IMR-90 (cell line): Measurements from ENCODE around the gene DALRD3. TPM values are rescaled to one million over a fixed set of nuclear protein-coding genes. Genes with fewer than 3 reads are reported as not detected.
A peak's percentile ranks its signal among the peaks of the same experiment; 100 is the strongest.

ENCODE experiments used
- ATAC-seq: fragments of 200-7000 bp; cut with Tn5 transposase; 2 replicates; pipeline ENCODE4 v1.9.1; 2020; ENCODE audit warnings: low read depth, mild to moderate bottlenecking, moderate library complexity
- BruUV-seq: library from RNA; stranded (reverse); fragments of 400-500 nt; replicated peaks from 2 replicates; lab custom pipeline; 2021; lab: Mats Ljungman, UMichigan
- CTCF ChIA-PET: fragments of 300-600 bp; formaldehyde crosslinking; extraction: SDS; loops from one replicate; lab custom pipeline; 2021; ENCODE audit warnings: antibody characterized with exemption; lab: Yijun Ruan, JAX
- POLR2A ChIA-PET: fragments of 300-600 bp; sonication (Branson Sonifier 250); formaldehyde crosslinking; loops from one replicate; lab custom pipeline; 2022; ENCODE audit warnings: antibody characterized with exemption; ENCODE audit not compliant: unreplicated experiment; lab: Charles Lee
- DNase-seq: peaks from one replicate; pipeline ENCODE4 v3.0.0; 2013
- H2AFZ ChIP-seq: replicated peaks from 2 replicates; pipeline ENCODE3; 2013; ENCODE audit warnings: low read length, mild to moderate bottlenecking; ENCODE audit not compliant: poor library complexity
- H2AK5ac ChIP-seq: 2 replicates; pipeline ENCODE4 v1.6.1; 2013; ENCODE audit warnings: low read depth, low read length, inconsistent platforms
- H2AK9ac ChIP-seq: replicated peaks from 2 replicates; pipeline ENCODE3; 2013; ENCODE audit warnings: mild to moderate bottlenecking, low read depth, low read length, moderate library complexity; ENCODE audit not compliant: poor library complexity
- H2BK120ac ChIP-seq: 2 replicates; pipeline ENCODE4 v1.6.1; 2013; ENCODE audit warnings: low read depth, low read length, inconsistent platforms
- H2BK15ac ChIP-seq: 3 replicates; pipeline ENCODE4 v1.6.1; 2013; ENCODE audit warnings: low read depth, low read length, inconsistent platforms
- H2BK20ac ChIP-seq: 2 replicates; pipeline ENCODE4 v1.6.1; 2013; ENCODE audit warnings: low read depth, mild to moderate bottlenecking, inconsistent platforms, low read length, moderate library complexity
- H2BK5ac ChIP-seq: 2 replicates; pipeline ENCODE4 v1.6.1; 2013; ENCODE audit warnings: mild to moderate bottlenecking, low read depth, low read length, inconsistent platforms; ENCODE audit not compliant: poor library complexity, severe bottlenecking
- H3K14ac ChIP-seq: replicated peaks from 2 replicates; pipeline ENCODE4 v1.6.1; 2013; ENCODE audit warnings: low read depth, low read length, inconsistent platforms
- H3K18ac ChIP-seq: 2 replicates; pipeline ENCODE4 v1.6.1; 2013; ENCODE audit warnings: low read depth, low read length, control low read depth
- H3K23ac ChIP-seq: 2 replicates; pipeline ENCODE4 v1.6.1; 2013; ENCODE audit warnings: low read depth, low read length, inconsistent platforms
- H3K27ac ChIP-seq: 2 replicates; pipeline ENCODE4 v1.5.1; 2013; ENCODE audit warnings: mild to moderate bottlenecking, control low read depth, low read length; ENCODE audit not compliant: insufficient read depth
- H3K27me3 ChIP-seq: 2 replicates; pipeline ENCODE4 v1.6.1; 2013; ENCODE audit warnings: low read length; ENCODE audit not compliant: control insufficient read depth, insufficient read depth
- H3K36me3 ChIP-seq: 2 replicates; pipeline ENCODE4 v1.6.1; 2013; ENCODE audit warnings: low read length, mixed read lengths; ENCODE audit not compliant: control insufficient read depth, insufficient read depth
- H3K4ac ChIP-seq: 2 replicates; pipeline ENCODE4 v1.6.1; 2013; ENCODE audit warnings: low read depth, low read length, inconsistent platforms
- H3K4me1 ChIP-seq: 2 replicates; pipeline ENCODE4 v1.6.1; 2013; ENCODE audit warnings: low read length, mixed read lengths; ENCODE audit not compliant: control insufficient read depth, insufficient read depth
- H3K4me2 ChIP-seq: 2 replicates; pipeline ENCODE4 v1.6.1; 2013; ENCODE audit warnings: low read depth, mild to moderate bottlenecking, control low read depth, low read length, moderate library complexity
- H3K4me3 ChIP-seq: 2 replicates; pipeline ENCODE4 v1.5.1; 2013; ENCODE audit warnings: low read depth, mild to moderate bottlenecking, control low read depth, low read length, moderate library complexity; ENCODE audit not compliant: insufficient read depth
- H3K56ac ChIP-seq: 2 replicates; pipeline ENCODE4 v1.6.1; 2013; ENCODE audit warnings: low read length, inconsistent platforms; ENCODE audit not compliant: insufficient read depth; ENCODE audit errors: extremely low read depth
- H3K79me1 ChIP-seq, 2 experiments: 2 replicates each; pipeline ENCODE4 v1.6.1; 2013; ENCODE audit warnings: low read length in 2 of 2, inconsistent platforms in 1 of 2, low read depth in 1 of 2
- H3K9ac ChIP-seq: 2 replicates; pipeline ENCODE4 v1.6.1; 2013; ENCODE audit warnings: low read depth, low read length, control low read depth
- H3K9me1 ChIP-seq: 2 replicates; pipeline ENCODE4 v1.6.1; 2013; ENCODE audit warnings: low read length, inconsistent platforms; ENCODE audit not compliant: insufficient read depth
- H3K9me3 ChIP-seq: 2 replicates; pipeline ENCODE4 v1.6.1; 2013; ENCODE audit warnings: low read length; ENCODE audit not compliant: control insufficient read depth, insufficient read depth
- H4K20me1 ChIP-seq: 2 replicates; pipeline ENCODE4 v1.6.1; 2013; ENCODE audit warnings: low read length, inconsistent platforms; ENCODE audit not compliant: insufficient read depth
- H4K5ac ChIP-seq: 2 replicates; pipeline ENCODE4 v1.6.1; 2013; ENCODE audit warnings: mild to moderate bottlenecking, low read depth, low read length, control low read depth
- H4K8ac ChIP-seq, 2 experiments: 2 replicates each; pipeline ENCODE4 v1.6.1; 2013; ENCODE audit warnings: low read depth in 2 of 2, low read length in 2 of 2, control low read depth in 1 of 2, inconsistent platforms in 1 of 2
- H4K91ac ChIP-seq: 2 replicates; pipeline ENCODE4 v1.6.1; 2013; ENCODE audit warnings: low read depth, low read length, inconsistent platforms; ENCODE audit not compliant: insufficient read depth
- CEBPB ChIP-seq: IDR thresholded peaks from 2 replicates; pipeline ENCODE4 v1.6.1; 2012; ENCODE audit warnings: low read depth, low read length, improper control_type of control experiment
- CTCF ChIP-seq: conservative IDR thresholded peaks from 2 replicates; pipeline ENCODE4 v1.5.1; 2012; ENCODE audit warnings: mild to moderate bottlenecking, low read depth, low read length, improper control_type of control experiment
- ELK1 ChIP-seq: fragments of 150-350 bp; IDR thresholded peaks from 2 replicates; pipeline ENCODE4 v1.6.1; 2016; ENCODE audit warnings: low read depth, mild to moderate bottlenecking, low read length, moderate library complexity, borderline replicate concordance
- MAZ ChIP-seq: IDR thresholded peaks from 2 replicates; pipeline ENCODE4 v1.6.1; 2012; ENCODE audit warnings: low read depth, mild to moderate bottlenecking, low read length, improper control_type of control experiment, moderate library complexity, borderline replicate concordance
- MXI1 ChIP-seq: IDR thresholded peaks from 2 replicates; pipeline ENCODE4 v1.6.1; 2012; ENCODE audit warnings: low read depth, mild to moderate bottlenecking, low read length, moderate library complexity, borderline replicate concordance
- NFE2L2 ChIP-seq: fragments of 150-350 bp; IDR thresholded peaks from 2 replicates; pipeline ENCODE4 v1.6.1; 2016; ENCODE audit warnings: low read depth, mild to moderate bottlenecking, low read length
- POLR2A ChIP-seq: IDR thresholded peaks from 2 replicates; pipeline ENCODE4 v1.6.1; 2012; ENCODE audit warnings: mild to moderate bottlenecking, low read depth, low read length
- RAD21 ChIP-seq: IDR thresholded peaks from 2 replicates; pipeline ENCODE4 v1.6.1; 2012; ENCODE audit warnings: low read length, improper control_type of control experiment
- RCOR1 ChIP-seq: IDR thresholded peaks from 2 replicates; pipeline ENCODE4 v1.6.1; 2012; ENCODE audit warnings: mild to moderate bottlenecking, low read length, improper control_type of control experiment; ENCODE audit not compliant: insufficient replicate concordance
- RFX5 ChIP-seq: IDR thresholded peaks from 2 replicates; pipeline ENCODE4 v1.8.0; 2012; ENCODE audit warnings: low read depth, mild to moderate bottlenecking, low read length, moderate library complexity
- SMC3 ChIP-seq: fragments of 150-350 bp; IDR thresholded peaks from 2 replicates; pipeline ENCODE4 v1.6.1; 2016; ENCODE audit warnings: low read depth, mild to moderate bottlenecking, antibody characterized with exemption, low read length, moderate library complexity
- WGBS, 2 experiments: methylation state at CpG; one replicate each; pipeline versions ENCODE4 v1.1.5 to v1.1.7; 2013; ENCODE audit warnings: missing lambda C conversion rate in 2 of 2; ENCODE audit not compliant: insufficient read length in 1 of 2; ENCODE audit errors: extremely low coverage in 2 of 2; 5-methylcytosine and 5-hydroxymethylcytosine counted together
- dilution Hi-C: fragments of 300-500 bp; cut with HindIII; formaldehyde crosslinking; loops from one replicate; pipeline ENCODE4 v1.14.3; 2018; ENCODE audit warnings: low sequenced_read_pairs; ENCODE audit not compliant: unreplicated experiment
- in situ Hi-C: fragments of 300-500 bp; cut with MboI; formaldehyde crosslinking; loops from 3 replicates; pipeline ENCODE4 v1.14.3; 2019; ENCODE audit warnings: low sequenced_read_pairs, inconsistent platforms, mixed read lengths
- intact Hi-C: fragments of 100-400 bp; cut with micrococcal nuclease; formaldehyde crosslinking; loops from 2 replicates; pipeline ENCODE4 v1.10.0; 2022
- polyA plus RNA-seq, 3 experiments: library from polyadenylated mRNA; depleted of rRNA; stranded (reverse); fragments of >200 nt; gene quantifications; 2 replicates each; pipeline ENCODE4 v1.2.3, GENCODE V29; 2012; ENCODE audit warnings: low replicate concordance in 1 of 3
- total RNA-seq: library from RNA; depleted of rRNA; stranded (reverse); fragments of >200 nt; gene quantifications from 2 replicates; pipeline ENCODE4 v1.2.3, GENCODE V29; 2012
- TF ChIP-seq, protein P1 (sequence below): fragments of 150-350 bp; IDR thresholded peaks from 2 replicates; pipeline ENCODE4 v1.6.1; 2017; ENCODE audit warnings: mild to moderate bottlenecking, antibody characterized with exemption, low read length, low read depth

The DALRD3 gene
- total and polyA plus RNA-seq, 2 of the 4 experiments (the other 2 are of a cell fraction): 27.8 to 42.2 TPM

DNA sequence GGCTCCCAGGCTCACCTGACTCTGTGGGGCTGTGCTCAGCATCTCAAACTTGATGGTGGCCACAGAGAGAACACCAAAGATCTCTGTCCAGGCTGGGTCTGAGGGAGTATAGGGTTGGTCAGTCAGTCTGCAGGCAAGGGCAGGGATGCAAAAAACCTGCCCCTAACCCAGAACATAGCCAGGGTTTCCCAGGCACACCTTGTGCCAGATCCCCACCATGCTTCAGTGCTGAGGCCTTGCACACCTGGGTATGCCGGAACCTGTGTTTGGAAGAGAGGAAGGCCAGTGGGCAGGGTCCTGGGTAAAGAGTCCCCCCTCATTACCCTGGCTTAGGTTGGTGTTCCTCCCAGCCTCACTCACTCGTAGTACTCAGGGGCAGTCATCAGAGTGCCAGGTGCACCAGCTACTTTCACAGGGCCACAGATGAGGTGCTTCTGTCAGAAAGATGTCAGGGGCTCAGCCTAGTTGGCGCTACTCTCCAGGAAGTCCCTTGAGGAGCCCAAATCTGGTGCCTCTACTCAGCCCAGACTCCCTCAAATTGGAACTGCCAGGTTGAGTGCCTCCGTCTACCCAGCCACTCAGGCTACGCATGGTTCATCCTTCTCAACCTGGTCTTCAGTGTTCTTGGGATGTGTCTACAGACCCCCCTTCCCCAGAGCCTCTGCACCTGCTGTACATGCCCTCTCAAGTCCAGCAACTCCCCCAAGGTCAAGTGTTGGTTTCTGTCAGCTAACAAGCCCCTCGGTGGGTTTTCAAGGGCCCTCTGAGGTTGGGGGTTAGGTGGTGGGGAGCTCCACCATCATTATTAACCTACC, 1.8 kb downstream of the DALRD3 start (continued):
- TF ChIP-seq POLR2A (no peak), MAZ (no peak)

GRCh38 chr3:49015765-49016164, 2.6 kb downstream of the DALRD3 start:
- no peak for ATAC-seq
- no peaks in the 10 kb centered on the region for H3K27me3 ChIP-seq
- no peak overlapping the region for H2BK120ac ChIP-seq
- no peak overlapping the region for H3K18ac ChIP-seq
- H3K23ac ChIP-seq: no peak overlapping the region
- no peak overlapping the region for H3K14ac ChIP-seq
- H2AK5ac ChIP-seq: no peak overlapping the region
- no peak for DNase-seq
- H2BK20ac ChIP-seq: no peak overlapping the region
- no peak overlapping the region for H2BK5ac ChIP-seq
- peaks cover 52% of the 10 kb centered on the region for H3K36me3 ChIP-seq
- H2BK15ac ChIP-seq: no peak overlapping the region
- no CpG with 5 or more reads among the region's 6 CpGs for WGBS, 2 experiments
- in situ Hi-C loops: no loop called here
- H4K5ac ChIP-seq: no peak overlapping the region
- H3K4me2 ChIP-seq: no peak overlapping the region
- POLR2A ChIA-PET: no interaction called here
- no peak overlapping the region for H3K27ac ChIP-seq
- intact Hi-C loops: no loop called here
- peaks cover 41% of the 10 kb centered on the region for H4K20me1 ChIP-seq
- TF ChIP-seq NFE2L2 (no peak), RFX5 (no peak), ELK1 (no peak), MXI1 (no peak), RCOR1 (no peak), MAZ (no peak), CTCF (no peak), SMC3 (no peak), RAD21 (no peak), POLR2A (no peak), CEBPB (no peak)
- TF ChIP-seq, protein P1, sequence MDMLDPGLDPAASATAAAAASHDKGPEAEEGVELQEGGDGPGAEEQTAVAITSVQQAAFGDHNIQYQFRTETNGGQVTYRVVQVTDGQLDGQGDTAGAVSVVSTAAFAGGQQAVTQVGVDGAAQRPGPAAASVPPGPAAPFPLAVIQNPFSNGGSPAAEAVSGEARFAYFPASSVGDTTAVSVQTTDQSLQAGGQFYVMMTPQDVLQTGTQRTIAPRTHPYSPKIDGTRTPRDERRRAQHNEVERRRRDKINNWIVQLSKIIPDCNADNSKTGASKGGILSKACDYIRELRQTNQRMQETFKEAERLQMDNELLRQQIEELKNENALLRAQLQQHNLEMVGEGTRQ: no peak
- H2AFZ ChIP-seq: peak overlapping the region; percentile 7
- no peak overlapping the region for H4K91ac ChIP-seq
- H3K79me1 ChIP-seq: peaks cover 20 to 92% of the 10 kb centered on the region in 2 experiments; a peak in 3 of 4 replicates
- no peaks in the 10 kb centered on the region for H3K9me3 ChIP-seq
- BruUV-seq: no TSS peak
- H3K9ac ChIP-seq: no peak overlapping the region
- H3K4me3 ChIP-seq: no peak overlapping the region
- peaks cover 13% of the 10 kb centered on the region for H3K4me1 ChIP-seq
- dilution Hi-C loops: no loop called here
- CTCF ChIA-PET: no interaction called here
- no peak overlapping the region for H3K4ac ChIP-seq
- no peak overlapping the region for H3K56ac ChIP-seq
- peak overlapping the region; percentile 33 for H2AK9ac ChIP-seq
- H4K8ac ChIP-seq: no peak overlapping the region
- H3K9me1 ChIP-seq: peaks cover 14% of the 10 kb centered on the region
